HG03442 (cell line): ENCODE results near the gene RAB7B.
"Not testable (repeated sequence)": the region's sequence is repeated elsewhere in the genome, so short reads cannot be mapped to it uniquely, and the experiment has no call there.

Experiments used
- ATAC-seq: cut with Tn5 transposase; IDR thresholded peaks from one replicate; pipeline ENCODE4 v1.9.1; 2021; ENCODE audit warnings: mild to moderate bottlenecking, moderate library complexity; ENCODE audit not compliant: unreplicated experiment

Gene RAB7B

GRCh38 chr1:206002871-206003801 is at the start of gene RAB7B:
Gene RAB7B, minus strand, starts transcription at chr1:206003395. Its CDS starts 9,260 bp downstream, at chr1:205994135.
- no peak for ATAC-seq

DNA sequence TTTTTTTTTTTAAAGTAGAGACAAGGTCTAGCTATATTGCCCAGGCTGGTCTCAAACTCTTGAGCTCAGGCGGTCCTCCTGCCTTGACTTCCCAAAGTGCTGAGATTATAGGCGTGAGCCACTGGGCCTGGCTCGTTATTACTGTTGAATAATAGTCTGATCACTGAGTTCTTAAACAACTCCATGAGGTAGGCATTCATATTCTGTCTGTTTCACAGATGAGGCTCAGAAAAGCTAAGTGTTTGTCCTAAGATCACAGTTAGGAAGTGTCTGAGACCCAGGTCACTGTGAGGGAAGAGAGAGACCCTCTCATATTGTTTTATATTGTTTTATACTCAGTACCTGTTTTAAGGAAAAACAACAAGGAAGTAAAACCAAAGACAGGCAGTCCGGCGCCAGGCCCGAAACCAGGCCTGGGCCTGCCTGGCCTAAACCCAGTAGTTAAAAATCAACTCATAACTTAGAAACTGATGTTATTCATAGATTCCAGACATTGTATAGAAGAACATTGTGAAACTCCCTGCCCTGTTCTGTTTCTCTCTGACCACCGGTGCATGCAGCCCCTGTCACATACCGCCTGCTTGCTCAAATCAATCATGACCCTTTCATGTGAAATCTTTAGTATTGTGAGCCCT is 49.2 kb upstream of the RAB7B start:
- ATAC-seq, result not testable (repeated sequence)

GRCh38 chr1:206050655-206051235 is 47.5 kb upstream of the RAB7B start:
- peak; percentile 87 for ATAC-seq

- no peak for ATAC-seq
Measured at GRCh38 chr1:206049919-206050600, 46.9 kb upstream of the RAB7B start.

DNA sequence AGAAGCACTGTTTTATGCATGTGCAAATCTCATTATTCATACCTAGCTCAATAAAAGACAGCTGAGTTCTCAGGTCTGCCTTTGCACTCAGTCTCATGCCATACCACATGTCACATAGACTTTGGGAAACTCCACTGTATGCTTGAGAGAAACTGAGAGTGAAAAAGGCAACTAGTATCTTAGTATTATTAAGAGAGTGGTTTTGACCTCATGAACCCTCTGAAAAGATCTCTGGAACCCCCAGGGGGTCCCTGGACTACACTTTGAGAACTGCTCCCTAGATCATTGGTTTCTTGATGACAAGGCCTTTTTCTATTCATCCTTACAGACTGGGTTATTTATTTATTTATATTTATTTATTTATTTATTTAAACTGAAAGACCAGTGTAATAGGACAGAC is 46.1 kb upstream of the RAB7B start:
- peak; percentile 42 for ATAC-seq

GRCh38 chr1:206048582-206048981 is 45.4 kb upstream of the RAB7B start:
- ATAC-seq, result no peak

GRCh38 chr1:206047271-206047670 is 44.1 kb upstream of the RAB7B start:
- ATAC-seq, result no peak

- peak; percentile 59 for ATAC-seq
Measured at GRCh38 chr1:206041640-206042039, 38.4 kb upstream of the RAB7B start.

DNA sequence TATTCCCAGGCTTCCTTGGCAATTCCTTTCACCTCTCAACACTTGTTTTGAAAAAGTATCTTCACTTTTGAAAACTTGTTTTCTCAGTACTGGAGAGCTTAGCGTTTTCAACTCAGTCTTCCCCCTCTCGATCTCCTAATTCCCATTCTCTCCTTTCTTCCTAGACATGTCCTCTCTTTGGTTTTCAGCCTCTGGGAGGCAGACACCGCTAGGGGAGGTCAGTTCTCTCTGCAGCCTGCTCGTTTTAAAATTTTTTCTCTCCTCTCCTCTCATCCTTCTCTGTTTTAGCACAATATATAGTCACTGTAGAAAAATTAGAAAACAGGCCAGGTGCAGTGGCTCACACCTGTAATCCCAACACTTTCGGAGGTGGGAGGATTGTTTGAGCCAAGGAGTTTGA is 37.1 kb upstream of the RAB7B start:
- no peak for ATAC-seq

DNA sequence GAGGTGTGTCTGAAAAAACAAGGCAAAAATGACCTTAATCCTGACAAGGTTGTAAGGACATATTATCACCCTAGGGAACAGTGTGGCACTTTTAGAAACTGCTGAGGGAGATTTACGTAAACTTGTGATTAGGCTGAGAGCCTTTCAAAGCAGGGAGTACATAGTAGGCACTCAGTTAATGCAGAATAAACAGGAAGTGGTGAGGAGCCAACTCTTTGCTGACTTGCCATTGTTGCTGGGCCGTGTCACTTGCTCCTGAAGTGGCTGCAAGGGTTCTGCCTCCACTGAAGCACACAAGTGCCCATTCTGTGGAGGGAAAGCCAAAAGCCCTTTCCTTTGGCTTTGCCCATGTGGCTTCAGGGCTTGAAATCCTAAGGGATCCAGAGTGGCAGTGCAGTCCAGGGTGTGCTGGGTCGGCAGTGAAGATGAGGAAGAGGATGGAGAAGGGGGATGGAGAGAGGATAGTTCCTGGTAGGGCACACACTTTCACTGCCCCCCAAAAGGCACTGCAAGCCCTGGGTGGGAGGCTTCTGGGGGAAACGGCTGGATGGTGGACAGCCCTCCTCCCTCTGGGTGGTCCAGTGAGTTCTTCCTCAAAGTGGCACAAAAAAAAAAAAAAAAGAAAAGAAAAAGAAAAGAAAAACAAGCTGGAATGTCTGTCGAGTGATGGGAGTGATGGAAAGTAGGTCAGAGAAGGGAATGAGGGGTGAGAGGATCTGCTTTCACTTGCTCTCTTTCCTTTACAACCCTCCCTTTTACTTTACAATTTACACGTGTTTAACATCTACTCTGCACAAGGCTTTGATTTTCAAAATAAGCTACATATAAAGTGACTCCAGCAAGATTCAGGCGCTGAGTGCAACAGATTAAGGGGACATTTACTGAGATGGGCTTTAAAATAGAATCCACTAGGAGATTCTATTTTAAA is 36.1 kb upstream of the RAB7B start:
- no peak for ATAC-seq

DNA sequence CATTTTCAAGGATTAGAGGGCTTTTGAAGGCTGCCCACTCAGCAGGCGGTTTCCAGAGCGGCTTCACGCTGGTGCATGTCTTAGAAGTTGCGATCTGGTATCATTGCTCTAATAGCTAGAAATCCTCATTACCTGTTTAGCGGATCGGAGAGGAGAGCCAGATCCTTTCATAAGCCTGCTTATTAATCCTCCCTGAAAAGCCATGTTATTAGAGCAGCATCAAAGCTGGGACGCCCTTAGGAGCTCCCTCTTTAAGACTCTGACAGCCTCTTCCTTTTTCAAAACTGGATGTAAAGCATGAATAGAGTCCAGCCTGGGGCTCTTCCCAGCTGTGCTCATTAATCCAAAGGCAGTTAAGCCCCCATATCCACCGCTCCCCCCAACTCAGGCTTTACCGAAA is 34.4 kb upstream of the RAB7B start:
- ATAC-seq, result no peak

- ATAC-seq, result no peak
Measured at GRCh38 chr1:206036663-206037455, 33.7 kb upstream of the RAB7B start.

DNA sequence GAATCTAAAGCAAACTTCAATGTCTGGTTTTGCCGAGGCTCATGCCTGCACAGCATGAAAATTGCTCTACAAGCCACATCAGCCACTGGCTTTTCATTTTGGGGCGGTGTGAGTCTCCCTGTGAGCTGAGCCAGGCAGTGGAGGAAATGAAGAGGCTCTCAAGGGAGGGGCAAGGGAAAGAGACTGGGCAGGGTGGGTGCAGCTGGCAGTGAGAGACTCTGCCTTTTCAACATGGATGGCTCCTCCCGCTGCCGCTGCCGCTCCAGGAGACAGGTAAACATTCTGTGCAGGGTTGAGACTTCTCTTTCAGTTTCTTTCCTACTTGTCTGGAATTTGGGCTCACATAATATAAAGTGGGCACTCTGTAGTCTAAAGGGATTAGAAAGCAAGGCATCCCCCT is 31.8 kb upstream of the RAB7B start:
- no peak for ATAC-seq

DNA sequence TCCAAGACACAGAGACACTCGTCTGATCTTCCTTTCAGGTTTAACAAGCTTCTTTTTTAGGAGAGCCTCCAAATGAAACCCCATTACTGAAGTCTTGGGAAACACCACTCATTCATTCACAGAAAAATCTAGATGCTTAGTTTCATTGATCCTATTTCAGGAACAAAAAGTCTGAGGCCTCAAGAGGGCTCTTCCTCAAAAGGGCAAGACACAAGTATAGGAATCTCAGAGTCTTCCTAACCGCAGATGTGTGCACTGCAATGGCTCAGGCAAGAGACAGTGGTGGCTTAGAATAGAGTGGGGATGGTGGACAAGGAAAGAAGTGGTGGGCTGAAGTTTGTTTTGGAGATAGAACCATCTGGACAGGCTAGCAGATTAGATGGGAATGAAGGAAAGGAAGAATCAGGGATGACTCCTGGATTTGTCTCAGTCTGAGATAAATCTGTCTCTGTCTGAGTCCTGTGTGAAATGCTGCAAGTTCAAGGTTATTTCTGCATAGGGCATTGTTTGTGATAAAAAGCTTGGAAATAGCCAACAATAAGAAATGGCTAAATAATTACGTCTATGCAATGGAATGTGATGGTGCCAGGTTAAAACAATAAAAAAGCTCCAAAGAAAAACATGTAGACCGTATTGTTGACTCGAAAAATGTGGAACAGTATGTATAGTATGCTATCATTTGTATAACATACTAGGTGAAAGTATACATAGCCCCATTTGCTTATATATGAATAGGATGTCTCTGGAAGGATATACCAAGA is 29.4 kb upstream of the RAB7B start:
- no peak for ATAC-seq

- ATAC-seq, result peak; percentile 60
Measured at GRCh38 chr1:206030714-206031113, 27.5 kb upstream of the RAB7B start.

GRCh38 chr1:206030191-206030590 is 27.0 kb upstream of the RAB7B start:
- ATAC-seq, result no peak

DNA sequence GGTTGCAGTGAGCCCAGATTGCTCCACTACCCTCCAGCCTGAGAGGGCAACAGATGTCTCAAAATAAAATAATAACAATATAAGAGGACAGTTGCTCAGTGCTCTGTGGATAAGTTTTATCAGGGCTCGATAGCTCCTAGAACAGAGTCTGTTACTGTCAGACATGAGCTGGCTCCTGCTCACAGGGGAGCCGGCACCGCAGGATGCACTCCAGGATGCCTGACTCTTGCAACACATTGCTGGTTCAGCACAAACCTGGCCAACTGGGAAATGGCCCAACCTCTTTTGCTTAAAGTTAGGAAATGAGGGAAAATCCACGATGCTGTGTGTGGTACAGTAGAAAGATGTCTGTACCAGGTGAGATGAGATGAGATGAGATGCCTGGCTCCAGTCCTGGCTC is 26.3 kb upstream of the RAB7B start:
- no peak for ATAC-seq

- no peak for ATAC-seq
Measured at GRCh38 chr1:206025283-206025820, 22.2 kb upstream of the RAB7B start.
